Keratinocyte (primary cell): ENCODE measurements around the gene GPC3. TPM values are rescaled to one million over a fixed set of nuclear protein-coding genes. Genes with fewer than 3 reads are reported as not detected.

ENCODE experiments used
- DNase-seq: peaks from one replicate; pipeline ENCODE4 v3.0.0-alpha.2; 2011; ENCODE audit warnings: low read depth, missing footprints, low spot score
- FAIRE-seq: peaks from 2 replicates; lab custom pipeline; 2011; peaks lifted over from hg19 to GRCh38; lab: Jason Lieb, UNC
- H2AFZ ChIP-seq: 2 replicates; pipeline ENCODE4 v1.6.0; 2012; ENCODE audit warnings: low read length, control low read depth, inconsistent platforms; ENCODE audit not compliant: control insufficient read depth
- H3K27ac ChIP-seq: 2 replicates; pipeline ENCODE4 v1.5.1; 2011; ENCODE audit warnings: low read length; ENCODE audit not compliant: control insufficient read depth, insufficient read depth
- H3K27me3 ChIP-seq: 3 replicates; pipeline ENCODE4 v1.6.0; 2011; ENCODE audit warnings: low read length; ENCODE audit not compliant: control insufficient read depth, insufficient read depth; ENCODE audit errors: extremely low read depth
- H3K36me3 ChIP-seq, 2 experiments: 2 replicates in 1 of 2; 3 replicates in 1 of 2; pipeline ENCODE4 v1.5.1; 2011; ENCODE audit warnings: low read length in 2 of 2, mild to moderate bottlenecking in 1 of 2; ENCODE audit not compliant: control insufficient read depth in 2 of 2, insufficient read depth in 2 of 2; ENCODE audit errors: extremely low read depth in 1 of 2
- H3K4me1 ChIP-seq: 3 replicates; pipeline ENCODE4 v1.5.1; 2011; ENCODE audit warnings: low read length; ENCODE audit not compliant: control insufficient read depth, insufficient read depth; ENCODE audit errors: extremely low read depth
- H3K4me2 ChIP-seq: 3 replicates; pipeline ENCODE4 v1.6.0; 2011; ENCODE audit warnings: low read depth, low read length; ENCODE audit not compliant: control insufficient read depth, insufficient read depth; ENCODE audit errors: extremely low read depth
- H3K4me3 ChIP-seq, 3 experiments: fragments of 200-600 bp in 1 of 3; sonication (generic) in 1 of 3; 2 replicates in 2 of 3; 3 replicates in 1 of 3; pipeline ENCODE4 v1.5.1; 2011 to 2016; ENCODE audit warnings: low read length in 3 of 3, mild to moderate bottlenecking in 3 of 3, control low read depth in 2 of 3, inconsistent platforms in 1 of 3, low read depth in 1 of 3, mixed read lengths in 1 of 3, mixed run types in 1 of 3, moderate library complexity in 1 of 3; ENCODE audit not compliant: control insufficient read depth in 2 of 3, insufficient read depth in 2 of 3; ENCODE audit errors: extremely low read depth in 1 of 3
- H3K79me2 ChIP-seq: 2 replicates; pipeline ENCODE4 v1.6.0; 2012; ENCODE audit warnings: low read length; ENCODE audit not compliant: control insufficient read depth, insufficient read depth
- H3K9ac ChIP-seq: 3 replicates; pipeline ENCODE4 v1.6.0; 2011; ENCODE audit warnings: low read length; ENCODE audit not compliant: control insufficient read depth, insufficient read depth; ENCODE audit errors: extremely low read depth
- H3K9me1 ChIP-seq: 3 replicates; pipeline ENCODE4 v1.6.0; 2011; ENCODE audit warnings: low read length; ENCODE audit not compliant: control insufficient read depth, insufficient read depth; ENCODE audit errors: extremely low read depth
- H3K9me3 ChIP-seq: 2 replicates; pipeline ENCODE4 v1.5.1; 2012; ENCODE audit warnings: low read depth, low read length; ENCODE audit not compliant: control insufficient read depth
- H4K20me1 ChIP-seq: 3 replicates; pipeline ENCODE4 v1.6.0; 2011; ENCODE audit warnings: low read length; ENCODE audit not compliant: control insufficient read depth, insufficient read depth; ENCODE audit errors: extremely low read depth
- CTCF ChIP-seq, 3 experiments: IDR thresholded peaks in 1 of 3; conservative IDR thresholded peaks in 1 of 3; optimal IDR thresholded peaks in 1 of 3; 2 replicates in 2 of 3; 3 replicates in 1 of 3; pipeline versions ENCODE3 to v1.5.1; 2011; ENCODE audit warnings: low read length in 3 of 3, mild to moderate bottlenecking in 3 of 3, moderate library complexity in 2 of 3, control low read depth in 1 of 3, inconsistent platforms in 1 of 3; ENCODE audit not compliant: insufficient read depth in 2 of 3; ENCODE audit errors: extremely low read depth in 1 of 3
- EZH2 ChIP-seq: IDR thresholded peaks from one replicate; pipeline ENCODE4 v1.6.1; 2012; ENCODE audit warnings: inconsistent platforms, mild to moderate bottlenecking, low read length, moderate library complexity
- dilution Hi-C: fragments of 300-500 bp; cut with MboI; formaldehyde crosslinking; loops from one replicate; pipeline ENCODE4 v1.7.0; 2020; ENCODE audit warnings: low sequenced_read_pairs; ENCODE audit not compliant: extremely low pct_ligation_motif_present
- polyA plus RNA-seq, 5 experiments: library from polyadenylated mRNA; depleted of rRNA in 3 of 5; stranded (reverse) in 3 of 5; stranded (forward) in 1 of 5; unstranded in 1 of 5; fragments of >200 nt; gene quantifications; 1 replicate in 1 of 5; 2 replicates in 3 of 5; 3 replicates in 1 of 5; pipeline versions ENCODE4 v1.2.1 to v1.2.3, GENCODE V29; 2011 to 2012; ENCODE audit warnings: missing spikeins in 2 of 5, low read depth in 1 of 5, low replicate concordance in 1 of 5

Gene GPC3
- polyA plus RNA-seq, 1 donor (not counting 4 experiments of a cell fraction or from before 2014, with no cell fraction given), result 0.03 TPM

GRCh38 chrX:133868250-133868649 is 117.1 kb downstream of the GPC3 start:
- Histone ChIP-seq H2AFZ (no peak overlapping the region), H3K4me2 (no peak overlapping the region), H3K9me1 (no peaks in the 10 kb centered on the region), H4K20me1 (no peaks in the 10 kb centered on the region), H3K9ac (no peak overlapping the region), H3K4me1 (no peaks in the 10 kb centered on the region), H3K27me3 (no peaks in the 10 kb centered on the region), H3K4me3 (no peak overlapping the region), H3K27ac (no peak overlapping the region), H3K36me3 (no peaks in the 10 kb centered on the region), H3K79me2 (no peaks in the 10 kb centered on the region), H3K9me3 (no peaks in the 10 kb centered on the region)
- dilution Hi-C loops, result no loop called here
- FAIRE-seq, result no peak
- TF ChIP-seq EZH2 (no peak), CTCF (optimal IDR thresholded peaks at IDR 0.05 in 1 of 3, IDR thresholded peaks at IDR 0.05 in 1 of 3, conservative IDR thresholded peaks at IDR 0.05 in 1 of 3; ENCODE audit: extremely low read depth in 1 of 3, insufficient read depth in 2 of 3, low read length in 3 of 3) (no peak)
- DNase-seq, result no peak

GRCh38 chrX:133865761-133866471 is 119.5 kb downstream of the GPC3 start:
- H3K4me2 ChIP-seq, result no peak overlapping the region
- H2AFZ ChIP-seq, result no peak overlapping the region
- no peaks in the 10 kb centered on the region for H3K9me1 ChIP-seq
- no peaks in the 10 kb centered on the region for H3K36me3 ChIP-seq
- no peak for DNase-seq
- H3K27ac ChIP-seq, result no peak overlapping the region
- no peak for TF ChIP-seq CTCF (optimal IDR thresholded peaks at IDR 0.05 in 1 of 3, IDR thresholded peaks at IDR 0.05 in 1 of 3, conservative IDR thresholded peaks at IDR 0.05 in 1 of 3; ENCODE audit: extremely low read depth in 1 of 3, insufficient read depth in 2 of 3, low read length in 3 of 3)
- TF ChIP-seq EZH2, result no peak
- H4K20me1 ChIP-seq, result no peaks in the 10 kb centered on the region
- no peak overlapping the region for H3K4me3 ChIP-seq
- H3K9me3 ChIP-seq, result no peaks in the 10 kb centered on the region
- H3K27me3 ChIP-seq, result no peaks in the 10 kb centered on the region
- dilution Hi-C loops, result no loop called here
- no peaks in the 10 kb centered on the region for H3K4me1 ChIP-seq
- no peaks in the 10 kb centered on the region for H3K79me2 ChIP-seq
- no peak overlapping the region for H3K9ac ChIP-seq
- FAIRE-seq, result no peak
